ENCODE measurements around the gene CD248.

Gene CD248

DNA sequence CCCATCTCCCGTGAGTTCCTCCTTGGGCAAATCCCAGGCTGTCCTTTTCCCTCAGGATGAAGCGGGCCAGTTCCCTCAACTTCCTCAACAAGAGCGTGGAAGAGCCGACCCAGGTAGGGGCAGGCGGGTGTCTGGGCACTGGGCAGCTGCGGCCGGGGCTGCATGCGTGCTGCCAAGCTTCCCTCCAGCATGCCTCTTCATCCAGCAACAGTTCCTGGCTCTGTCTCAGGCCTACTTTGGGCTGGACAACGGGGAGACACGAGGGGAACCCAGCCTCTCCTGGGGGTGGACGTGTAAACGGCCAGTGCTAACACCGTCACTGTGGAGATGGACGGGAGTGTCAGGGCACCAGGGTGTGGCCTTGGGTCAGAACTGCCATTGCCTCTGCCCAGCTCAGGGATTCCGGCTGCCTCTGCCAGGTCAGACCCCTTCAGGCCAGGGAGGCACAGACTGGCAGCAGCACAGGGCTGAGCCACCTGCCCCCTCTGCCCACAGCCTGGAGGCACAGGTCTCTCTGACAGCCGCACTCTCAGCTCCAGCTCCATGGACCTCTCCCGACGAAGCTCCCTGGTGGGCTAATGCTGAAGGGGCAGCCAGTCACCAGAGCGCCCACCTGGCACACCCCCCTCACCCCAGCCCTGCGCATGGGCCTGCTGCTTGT is 50.3 kb downstream of the CD248 start:
- peak overlapping the region; percentile 99 for H3K4me3 ChIP-seq (replicated peaks; ENCODE audit: low read depth, low read length)
- no peak for DNase-seq (ENCODE audit: low read depth)
- TF ChIP-seq, protein P1, sequence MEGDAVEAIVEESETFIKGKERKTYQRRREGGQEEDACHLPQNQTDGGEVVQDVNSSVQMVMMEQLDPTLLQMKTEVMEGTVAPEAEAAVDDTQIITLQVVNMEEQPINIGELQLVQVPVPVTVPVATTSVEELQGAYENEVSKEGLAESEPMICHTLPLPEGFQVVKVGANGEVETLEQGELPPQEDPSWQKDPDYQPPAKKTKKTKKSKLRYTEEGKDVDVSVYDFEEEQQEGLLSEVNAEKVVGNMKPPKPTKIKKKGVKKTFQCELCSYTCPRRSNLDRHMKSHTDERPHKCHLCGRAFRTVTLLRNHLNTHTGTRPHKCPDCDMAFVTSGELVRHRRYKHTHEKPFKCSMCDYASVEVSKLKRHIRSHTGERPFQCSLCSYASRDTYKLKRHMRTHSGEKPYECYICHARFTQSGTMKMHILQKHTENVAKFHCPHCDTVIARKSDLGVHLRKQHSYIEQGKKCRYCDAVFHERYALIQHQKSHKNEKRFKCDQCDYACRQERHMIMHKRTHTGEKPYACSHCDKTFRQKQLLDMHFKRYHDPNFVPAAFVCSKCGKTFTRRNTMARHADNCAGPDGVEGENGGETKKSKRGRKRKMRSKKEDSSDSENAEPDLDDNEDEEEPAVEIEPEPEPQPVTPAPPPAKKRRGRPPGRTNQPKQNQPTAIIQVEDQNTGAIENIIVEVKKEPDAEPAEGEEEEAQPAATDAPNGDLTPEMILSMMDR (IDR thresholded peaks at IDR 0.05; ENCODE audit: low read length, missing control alignments), result no peak

DNA sequence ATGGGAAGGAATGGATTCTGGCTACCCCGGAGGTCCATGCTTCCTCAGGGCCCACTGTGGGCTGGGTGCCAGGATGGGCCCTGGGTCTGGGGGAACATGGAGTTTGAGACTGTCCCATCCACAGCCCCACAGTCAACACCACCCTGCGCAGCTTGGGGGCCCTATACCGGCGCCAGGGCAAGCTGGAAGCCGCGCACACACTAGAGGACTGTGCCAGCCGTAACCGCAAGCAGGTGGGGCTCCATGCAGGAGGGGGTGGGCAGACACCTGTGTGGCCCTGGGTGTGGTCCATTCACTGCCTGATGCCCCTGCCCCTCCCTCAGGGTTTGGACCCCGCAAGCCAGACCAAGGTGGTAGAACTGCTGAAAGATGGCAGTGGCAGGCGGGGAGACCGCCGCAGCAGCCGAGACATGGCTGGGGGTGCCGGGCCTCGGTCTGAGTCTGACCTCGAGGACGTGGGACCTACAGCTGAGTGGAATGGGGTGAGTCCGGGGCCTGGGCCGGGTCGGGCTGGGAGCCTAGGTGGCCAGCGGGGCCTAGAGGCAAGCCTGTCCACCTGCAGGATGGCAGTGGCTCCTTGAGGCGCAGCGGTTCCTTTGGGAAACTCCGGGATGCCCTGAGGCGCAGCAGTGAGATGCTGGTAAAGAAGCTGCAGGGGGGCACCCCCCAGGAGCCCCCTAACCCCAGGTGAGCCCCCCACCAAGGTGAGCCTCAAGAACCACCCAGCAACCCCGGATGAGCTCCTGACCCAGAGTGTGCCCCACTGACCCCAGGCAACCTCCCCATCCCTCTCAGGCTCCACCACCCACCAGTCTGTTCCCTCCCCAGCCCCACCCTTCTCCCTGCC is 51.1 kb downstream of the CD248 start:
- TF ChIP-seq, protein P1 (IDR thresholded peaks at IDR 0.05; ENCODE audit: low read length, missing control alignments), result no peak
- no peak overlapping the region for H3K4me3 ChIP-seq (replicated peaks; ENCODE audit: low read depth, low read length)
- no peak for DNase-seq (ENCODE audit: low read depth)

DNA sequence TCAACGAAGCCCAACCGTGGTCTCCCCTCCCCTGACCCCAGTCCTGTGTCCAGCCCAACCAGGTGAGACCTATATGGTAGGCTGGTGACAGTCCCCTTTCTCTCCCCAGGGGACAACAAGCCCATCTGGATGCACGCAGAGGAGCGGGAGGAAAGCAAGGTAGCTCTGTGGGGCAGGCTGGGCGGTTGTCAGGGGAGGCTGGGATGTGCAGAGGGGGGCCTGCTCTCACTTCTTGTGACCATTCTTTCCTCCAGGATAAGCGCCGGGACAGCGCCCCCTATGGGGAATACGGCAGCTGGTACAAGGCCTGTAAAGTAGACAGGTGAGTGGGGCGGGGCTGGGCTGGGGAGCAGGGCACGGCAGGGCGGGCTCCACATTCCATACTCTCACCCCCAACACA is 51.9 kb downstream of the CD248 start:
- TF ChIP-seq, protein P1 (IDR thresholded peaks at IDR 0.05; ENCODE audit: low read length, missing control alignments), result peak; percentile 26
- H3K4me3 ChIP-seq (replicated peaks; ENCODE audit: low read depth, low read length), result no peak overlapping the region
- no peak for DNase-seq (ENCODE audit: low read depth)

All from fibroblast of pulmonary artery (primary cell).